Esophagus squamous epithelium (tissue), 4 donors: Measurements from ENCODE around the gene USP49.

ENCODE experiments used
- POLR2A ChIP-seq, 4 donors: fragments of 450-650 bp; IDR thresholded peaks; one replicate each; pipeline ENCODE4 v1.6.1; 2017; ENCODE audit warnings: antibody characterized with exemption in 4 of 4, mild to moderate bottlenecking in 4 of 4, moderate library complexity in 3 of 4
- TF ChIP-seq, protein P1 (sequence below), 6 experiments: fragments of 450-650 bp in 4 of 6; fragments of 200-600 bp in 2 of 6; sonication (generic) in 2 of 6; IDR thresholded peaks; one replicate each; pipeline ENCODE4 v1.5.1; 2016 to 2019; ENCODE audit warnings: antibody characterized with exemption in 6 of 6, mild to moderate bottlenecking in 4 of 6, moderate library complexity in 4 of 6

DNA sequence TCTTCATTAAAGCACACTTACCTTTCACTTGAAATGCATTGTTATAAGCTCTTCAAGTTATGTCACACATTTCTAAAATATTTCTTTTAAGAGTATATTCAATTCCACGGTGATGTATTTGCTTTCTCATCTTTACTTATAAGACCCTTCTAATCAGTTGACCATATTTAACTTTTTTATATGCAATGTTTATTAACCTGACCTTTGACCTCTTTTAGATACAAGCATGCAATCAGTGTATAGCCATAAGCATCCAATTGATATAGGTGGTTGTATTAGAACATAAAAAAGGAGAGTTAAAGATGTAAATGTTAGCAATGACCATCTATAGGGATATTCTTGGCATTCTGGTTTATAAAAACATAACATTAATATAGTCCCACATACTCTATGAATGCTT lies 9.2 kb downstream of the USP49 start:
- no peak for TF ChIP-seq POLR2A (IDR thresholded peaks at IDR 0.05)
- TF ChIP-seq, protein P1, sequence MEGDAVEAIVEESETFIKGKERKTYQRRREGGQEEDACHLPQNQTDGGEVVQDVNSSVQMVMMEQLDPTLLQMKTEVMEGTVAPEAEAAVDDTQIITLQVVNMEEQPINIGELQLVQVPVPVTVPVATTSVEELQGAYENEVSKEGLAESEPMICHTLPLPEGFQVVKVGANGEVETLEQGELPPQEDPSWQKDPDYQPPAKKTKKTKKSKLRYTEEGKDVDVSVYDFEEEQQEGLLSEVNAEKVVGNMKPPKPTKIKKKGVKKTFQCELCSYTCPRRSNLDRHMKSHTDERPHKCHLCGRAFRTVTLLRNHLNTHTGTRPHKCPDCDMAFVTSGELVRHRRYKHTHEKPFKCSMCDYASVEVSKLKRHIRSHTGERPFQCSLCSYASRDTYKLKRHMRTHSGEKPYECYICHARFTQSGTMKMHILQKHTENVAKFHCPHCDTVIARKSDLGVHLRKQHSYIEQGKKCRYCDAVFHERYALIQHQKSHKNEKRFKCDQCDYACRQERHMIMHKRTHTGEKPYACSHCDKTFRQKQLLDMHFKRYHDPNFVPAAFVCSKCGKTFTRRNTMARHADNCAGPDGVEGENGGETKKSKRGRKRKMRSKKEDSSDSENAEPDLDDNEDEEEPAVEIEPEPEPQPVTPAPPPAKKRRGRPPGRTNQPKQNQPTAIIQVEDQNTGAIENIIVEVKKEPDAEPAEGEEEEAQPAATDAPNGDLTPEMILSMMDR (IDR thresholded peaks at IDR 0.05), result no peak
